Measurements from ENCODE around the gene NKX1-1. TPM values are rescaled to one million over a fixed set of nuclear protein-coding genes. Genes with fewer than 3 reads are reported as not detected.

The NKX1-1 gene
- total RNA-seq, 3 donors from 2014 or later = not detected

DNA sequence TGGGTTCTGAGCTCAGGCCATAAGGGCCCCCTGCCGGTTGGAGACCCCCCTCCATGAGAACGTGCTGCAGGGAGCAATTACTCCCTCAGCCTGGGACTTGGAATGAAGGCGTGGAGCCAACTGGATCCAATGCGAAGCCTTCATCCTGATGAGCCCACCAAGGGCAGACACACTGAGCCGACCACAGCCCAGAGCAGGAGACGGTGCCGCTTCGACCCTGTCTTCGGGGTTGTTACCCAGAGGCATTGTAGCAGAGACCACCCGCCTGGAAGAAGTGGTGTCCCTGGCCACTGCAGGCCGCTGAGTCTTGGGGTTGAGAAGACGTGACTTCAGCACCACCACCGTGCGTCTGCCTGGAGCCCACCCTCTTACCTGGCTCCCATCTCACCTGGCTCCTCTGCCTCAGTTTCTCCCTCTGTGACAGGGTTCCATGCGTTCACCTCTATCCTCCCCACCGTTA is 7.0 kb upstream of the NKX1-1 start:
- Histone ChIP-seq H3K27me3 (peaks cover 0 to 96% of the 10 kb centered on the region in 2 donors), H3K9me3 (no peaks in the 10 kb centered on the region), H3K4me1 (no peaks in the 10 kb centered on the region), H3K36me3 (no peaks in the 10 kb centered on the region), H3K27ac (no peak overlapping the region), H3K4me3 (no peak overlapping the region)
- DNase-seq (ENCODE audit: low spot score in 2 of 2) = peak; percentile 3 to 43
- no peak for TF ChIP-seq POLR2AphosphoS5 (IDR thresholded peaks at IDR 0.05)
- TF ChIP-seq, protein P1, sequence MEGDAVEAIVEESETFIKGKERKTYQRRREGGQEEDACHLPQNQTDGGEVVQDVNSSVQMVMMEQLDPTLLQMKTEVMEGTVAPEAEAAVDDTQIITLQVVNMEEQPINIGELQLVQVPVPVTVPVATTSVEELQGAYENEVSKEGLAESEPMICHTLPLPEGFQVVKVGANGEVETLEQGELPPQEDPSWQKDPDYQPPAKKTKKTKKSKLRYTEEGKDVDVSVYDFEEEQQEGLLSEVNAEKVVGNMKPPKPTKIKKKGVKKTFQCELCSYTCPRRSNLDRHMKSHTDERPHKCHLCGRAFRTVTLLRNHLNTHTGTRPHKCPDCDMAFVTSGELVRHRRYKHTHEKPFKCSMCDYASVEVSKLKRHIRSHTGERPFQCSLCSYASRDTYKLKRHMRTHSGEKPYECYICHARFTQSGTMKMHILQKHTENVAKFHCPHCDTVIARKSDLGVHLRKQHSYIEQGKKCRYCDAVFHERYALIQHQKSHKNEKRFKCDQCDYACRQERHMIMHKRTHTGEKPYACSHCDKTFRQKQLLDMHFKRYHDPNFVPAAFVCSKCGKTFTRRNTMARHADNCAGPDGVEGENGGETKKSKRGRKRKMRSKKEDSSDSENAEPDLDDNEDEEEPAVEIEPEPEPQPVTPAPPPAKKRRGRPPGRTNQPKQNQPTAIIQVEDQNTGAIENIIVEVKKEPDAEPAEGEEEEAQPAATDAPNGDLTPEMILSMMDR (IDR thresholded peaks at IDR 0.05) = no peak
- TF ChIP-seq POLR2A (IDR thresholded peaks at IDR 0.05) = no peak
- intact Hi-C loops (cut with DNase I; ENCODE audit: low total_unique reads) = no loop called here

DNA sequence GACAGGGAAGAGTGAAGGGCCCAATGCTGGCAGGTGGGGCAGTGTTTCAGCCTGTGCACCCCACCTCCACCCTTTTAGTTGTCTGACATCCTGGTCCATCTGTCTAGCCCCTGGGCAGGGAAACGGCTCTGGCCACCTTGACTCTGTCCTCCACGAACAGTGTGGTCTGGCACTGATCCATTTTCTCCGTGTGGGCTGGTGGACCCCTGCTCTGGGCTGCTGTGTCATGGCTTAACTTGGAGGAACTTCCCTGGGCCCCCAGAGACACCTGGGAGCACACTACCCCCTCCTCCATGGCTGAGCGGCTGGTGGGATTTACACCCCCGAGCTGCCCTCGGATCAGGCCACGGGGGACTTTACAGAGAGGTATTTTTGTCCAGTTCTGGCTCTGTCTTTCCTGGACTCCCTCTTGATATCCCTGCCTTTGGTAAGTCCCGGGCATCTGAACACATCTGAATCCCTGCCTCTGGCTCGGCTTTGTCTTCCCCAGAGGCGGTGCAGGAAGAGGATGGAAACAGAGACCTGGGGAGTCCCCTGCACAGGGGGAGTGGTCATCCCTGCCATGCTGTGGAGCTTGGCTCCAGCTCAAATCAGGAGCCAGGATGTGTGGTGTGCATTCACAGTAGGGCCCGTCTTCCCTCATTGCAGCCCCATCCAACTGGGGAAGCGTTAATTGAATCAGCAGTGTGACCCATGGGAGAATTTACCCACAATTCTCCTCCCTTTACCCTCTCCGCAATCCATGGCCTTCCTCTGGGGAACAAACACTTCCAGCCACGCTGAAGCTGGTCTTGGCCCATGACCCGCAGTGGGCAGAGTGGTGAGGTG is 6.3 kb upstream of the NKX1-1 start:
- no peak overlapping the region for H3K27ac ChIP-seq
- H3K36me3 ChIP-seq = no peaks in the 10 kb centered on the region
- no peaks in the 10 kb centered on the region for H3K4me1 ChIP-seq
- peaks cover 0 to 96% of the 10 kb centered on the region in 2 donors for H3K27me3 ChIP-seq
- no peaks in the 10 kb centered on the region for H3K9me3 ChIP-seq
- DNase-seq (ENCODE audit: low spot score in 2 of 2) = peak; percentile 6 to 34
- intact Hi-C loops (cut with DNase I; ENCODE audit: low total_unique reads) = no loop called here
- no peak overlapping the region for H3K4me3 ChIP-seq
- TF ChIP-seq, protein P1 (IDR thresholded peaks at IDR 0.05) = no peak
- TF ChIP-seq POLR2AphosphoS5 (IDR thresholded peaks at IDR 0.05) = no peak
- no peak for TF ChIP-seq POLR2A (IDR thresholded peaks at IDR 0.05)

DNA sequence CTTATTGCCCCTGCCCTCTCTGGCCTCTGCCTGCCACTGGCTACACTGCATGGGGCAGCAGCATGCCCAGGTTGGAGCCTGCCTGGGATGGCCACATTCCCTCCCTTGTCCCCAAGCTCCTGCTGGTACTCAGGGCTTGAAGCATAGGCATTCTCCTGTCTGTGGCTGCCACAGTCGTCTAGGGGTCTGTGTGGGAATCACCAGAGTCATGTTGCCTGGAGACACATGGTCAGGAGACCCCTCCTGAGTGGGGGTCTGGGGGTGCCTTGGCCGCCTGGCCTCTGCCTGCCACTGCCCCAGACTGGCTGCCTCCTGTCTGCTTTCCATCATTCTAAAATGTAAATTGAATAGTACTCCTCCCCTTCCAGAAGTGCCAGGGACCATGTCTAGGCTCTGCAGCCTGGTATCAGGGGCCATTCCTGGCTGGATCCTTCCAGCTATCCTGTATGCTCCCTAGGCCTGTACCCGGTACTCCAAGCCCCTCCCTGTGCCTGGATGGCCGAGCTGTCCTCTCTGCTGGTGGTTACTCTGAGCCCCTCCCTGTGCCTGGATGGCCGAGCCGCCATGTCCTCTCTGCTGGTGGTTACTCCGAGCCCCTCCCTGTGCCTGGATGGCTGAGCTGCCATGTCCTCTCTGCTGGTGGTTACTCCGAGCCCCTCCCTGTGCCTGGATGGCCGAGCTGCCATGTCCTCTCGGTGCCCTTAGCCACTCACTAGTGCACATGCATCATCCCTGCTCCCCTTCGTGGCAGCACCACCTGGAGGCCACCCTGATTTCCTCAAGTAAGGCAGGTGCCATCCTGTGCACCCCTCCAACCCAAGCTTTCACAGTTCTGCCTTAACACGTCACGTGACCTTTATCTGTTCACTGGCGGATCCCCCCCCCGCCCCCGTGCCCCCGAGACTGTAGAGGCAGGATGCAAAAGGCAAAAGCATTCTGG is 5.5 kb upstream of the NKX1-1 start:
- intact Hi-C loops (cut with DNase I; ENCODE audit: low total_unique reads) = no loop called here
- peak; percentile 2 to 42 for DNase-seq (ENCODE audit: low spot score in 2 of 2)
- TF ChIP-seq POLR2A (IDR thresholded peaks at IDR 0.05) (no peak), POLR2AphosphoS5 (IDR thresholded peaks at IDR 0.05) (no peak)
- TF ChIP-seq, protein P1 (IDR thresholded peaks at IDR 0.05) = no peak
- H3K9me3 ChIP-seq = no peaks in the 10 kb centered on the region
- H3K4me3 ChIP-seq = no peak overlapping the region
- no peaks in the 10 kb centered on the region for H3K36me3 ChIP-seq
- H3K27me3 ChIP-seq = peaks cover 0 to 96% of the 10 kb centered on the region in 2 donors
- no peaks in the 10 kb centered on the region for H3K4me1 ChIP-seq
- no peak overlapping the region for H3K27ac ChIP-seq

DNA sequence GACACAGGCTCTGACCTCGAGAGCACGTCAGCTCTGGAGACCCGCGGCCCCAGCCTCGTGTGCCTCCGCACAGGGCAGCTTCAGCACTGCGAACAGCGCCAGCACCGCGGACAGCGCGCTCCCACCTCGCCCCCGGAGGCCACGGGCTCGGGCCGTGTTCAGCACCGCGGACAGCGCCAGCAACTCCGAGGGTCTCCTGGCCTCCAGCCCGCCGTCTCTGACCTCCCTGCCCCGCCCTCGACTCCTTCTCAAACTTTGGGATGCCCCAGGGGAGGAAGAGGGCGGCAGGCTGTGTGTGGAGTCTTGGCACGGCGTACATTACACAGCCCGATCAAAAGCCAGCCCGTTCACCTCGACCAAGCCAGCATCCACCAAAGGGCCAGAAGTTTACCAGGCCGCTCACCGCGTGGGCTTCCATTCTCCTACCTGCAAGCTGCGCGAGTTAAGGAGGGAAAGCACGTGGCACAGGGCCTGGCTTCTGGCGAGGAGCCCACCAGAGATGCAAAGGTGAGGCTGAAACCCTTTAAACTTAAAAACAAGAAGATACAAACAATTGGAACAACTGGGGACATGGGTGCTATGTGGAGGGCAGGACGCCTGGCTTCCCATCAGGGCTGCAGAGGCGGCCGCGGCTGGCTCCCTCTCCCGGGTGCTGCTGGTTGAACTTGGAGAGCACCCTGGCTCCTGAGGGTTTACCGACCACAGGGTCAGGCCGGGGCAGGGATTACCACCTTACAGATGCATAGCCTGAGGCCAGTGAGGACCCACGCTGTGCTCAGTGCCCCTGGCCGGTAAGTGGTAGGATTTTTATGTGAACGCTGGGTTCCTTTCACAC is 4.5 kb upstream of the NKX1-1 start:
- Histone ChIP-seq H3K4me3 (no peak overlapping the region), H3K4me1 (no peaks in the 10 kb centered on the region), H3K9me3 (no peaks in the 10 kb centered on the region), H3K27me3 (peaks cover 0 to 96% of the 10 kb centered on the region in 2 donors), H3K36me3 (no peaks in the 10 kb centered on the region), H3K27ac (no peak overlapping the region)
- no peak for TF ChIP-seq POLR2AphosphoS5 (IDR thresholded peaks at IDR 0.05)
- TF ChIP-seq POLR2A (IDR thresholded peaks at IDR 0.05) = no peak
- TF ChIP-seq, protein P1 (IDR thresholded peaks at IDR 0.05) = no peak
- intact Hi-C loops (cut with DNase I; ENCODE audit: low total_unique reads) = no loop called here
- peak; percentile 11 to 51 for DNase-seq (ENCODE audit: low spot score in 2 of 2)
